DOHH2 (cell line): ENCODE data around the gene KRTAP20-2.

ENCODE experiments used
- H3F3A ChIP-seq: fragments of 200-600 bp; sonication (generic), shearing (Covaris generic); 2 replicates; pipeline ENCODE4 v1.6.0; 2016; ENCODE audit warnings: antibody characterized with exemption, mild to moderate bottlenecking; ENCODE audit not compliant: control insufficient read depth, insufficient read depth
- H3K27ac ChIP-seq: fragments of 200-600 bp; sonication (generic); 2 replicates; pipeline ENCODE4 v1.5.1; 2014; ENCODE audit warnings: low read depth, mild to moderate bottlenecking, low read length, moderate library complexity
- H3K27me3 ChIP-seq: fragments of 200-600 bp; sonication (generic); 2 replicates; pipeline ENCODE4 v1.6.1; 2014; ENCODE audit warnings: mild to moderate bottlenecking, low read length, mixed read lengths; ENCODE audit not compliant: control insufficient read depth
- H3K36me3 ChIP-seq: fragments of 200-600 bp; sonication (generic); 2 replicates; pipeline ENCODE4 v1.6.1; 2014; ENCODE audit warnings: mild to moderate bottlenecking, low read length, moderate library complexity, mixed read lengths; ENCODE audit not compliant: control insufficient read depth
- H3K4me1 ChIP-seq: fragments of 200-600 bp; sonication (generic); 2 replicates; pipeline ENCODE4 v1.6.1; 2014; ENCODE audit warnings: mild to moderate bottlenecking, low read length, mixed read lengths; ENCODE audit not compliant: control insufficient read depth
- H3K4me2 ChIP-seq: fragments of 200-600 bp; sonication (generic); 2 replicates; pipeline ENCODE4 v1.6.0; 2014; ENCODE audit warnings: mild to moderate bottlenecking, low read length, moderate library complexity
- H3K4me3 ChIP-seq: fragments of 200-600 bp; sonication (generic); 2 replicates; pipeline ENCODE4 v1.5.1; 2014; ENCODE audit warnings: mild to moderate bottlenecking, low read length, mixed read lengths
- H3K79me2 ChIP-seq: fragments of 200-600 bp; sonication (generic); 2 replicates; pipeline ENCODE4 v1.6.1; 2014; ENCODE audit warnings: mild to moderate bottlenecking, low read length, mixed read lengths; ENCODE audit not compliant: control insufficient read depth
- H3K9me2 ChIP-seq: fragments of 200-600 bp; sonication (generic); replicated peaks from 2 replicates; pipeline ENCODE4 v1.6.1; 2014; ENCODE audit warnings: mild to moderate bottlenecking, low read length, mixed read lengths; ENCODE audit not compliant: control insufficient read depth
- H3K9me3 ChIP-seq: fragments of 200-600 bp; sonication (generic); 2 replicates; pipeline ENCODE4 v1.6.1; 2014; ENCODE audit warnings: antibody characterized with exemption, low read length, mixed read lengths; ENCODE audit not compliant: control insufficient read depth, insufficient read depth
- H4K20me1 ChIP-seq: fragments of 200-600 bp; sonication (generic); 2 replicates; pipeline ENCODE4 v1.6.0; 2014; ENCODE audit warnings: low read depth, mild to moderate bottlenecking, antibody characterized with exemption, low read length, moderate library complexity; ENCODE audit not compliant: control insufficient read depth, insufficient read depth
- CTCF ChIP-seq: fragments of 200-600 bp; sonication (generic); IDR thresholded peaks from one replicate; pipeline ENCODE4 v1.5.1; 2014; ENCODE audit warnings: antibody characterized with exemption, mild to moderate bottlenecking, low read depth, low read length; ENCODE audit not compliant: poor library complexity, severe bottlenecking
- EZH2phosphoT487 ChIP-seq: fragments of 200-600 bp; sonication (generic); IDR thresholded peaks from 2 replicates; pipeline ENCODE4 v1.6.1; 2017; ENCODE audit warnings: borderline replicate concordance, mild to moderate bottlenecking, antibody characterized with exemption, low read length, moderate library complexity, mixed read lengths

Gene KRTAP20-2

GRCh38 chr21:30625449-30626165 is 9.4 kb upstream of the KRTAP20-2 start:
- Histone ChIP-seq H3K36me3 (no peaks in the 10 kb centered on the region), H3K4me3 (no peak overlapping the region)
- no peak for TF ChIP-seq EZH2phosphoT487
- no peak for TF ChIP-seq CTCF

GRCh38 chr21:30628109-30628508 is 6.9 kb upstream of the KRTAP20-2 start:
- Histone ChIP-seq H3K27ac (no peak overlapping the region), H3K9me3 (peaks cover 5% of the 10 kb centered on the region; the same call in 1 of the 2 replicates), H3F3A (no peaks in the 10 kb centered on the region), H3K36me3 (no peaks in the 10 kb centered on the region), H4K20me1 (no peaks in the 10 kb centered on the region), H3K4me3 (no peak overlapping the region), H3K27me3 (no peaks in the 10 kb centered on the region), H3K4me2 (no peak overlapping the region), H3K4me1 (no peaks in the 10 kb centered on the region), H3K79me2 (no peaks in the 10 kb centered on the region), H3K9me2 (no peaks in the 10 kb centered on the region)
- TF ChIP-seq EZH2phosphoT487 (no peak), CTCF (no peak)

More at GRCh38 chr21:30625449-30626165, 9.4 kb upstream of the KRTAP20-2 start:
- H3K9me3 ChIP-seq: peaks cover 2% of the 10 kb centered on the region; the same call in 1 of the 2 replicates
- H3K9me2 ChIP-seq: no peaks in the 10 kb centered on the region
- no peak overlapping the region for H3K27ac ChIP-seq
- no peaks in the 10 kb centered on the region for H3K79me2 ChIP-seq
- H3K27me3 ChIP-seq: no peaks in the 10 kb centered on the region
- no peak overlapping the region for H3K4me2 ChIP-seq
- H3K4me1 ChIP-seq: no peaks in the 10 kb centered on the region
- H3F3A ChIP-seq: no peaks in the 10 kb centered on the region
- H4K20me1 ChIP-seq: no peaks in the 10 kb centered on the region

GRCh38 chr21:30629200-30629599 is 5.8 kb upstream of the KRTAP20-2 start:
- Histone ChIP-seq H3K9me3 (peaks cover 2% of the 10 kb centered on the region; the same call in 1 of the 2 replicates), H3K27me3 (no peaks in the 10 kb centered on the region), H3K9me2 (no peaks in the 10 kb centered on the region), H3K79me2 (no peaks in the 10 kb centered on the region), H3K36me3 (no peaks in the 10 kb centered on the region), H3K4me1 (no peaks in the 10 kb centered on the region), H4K20me1 (no peaks in the 10 kb centered on the region), H3K4me2 (no peak overlapping the region), H3F3A (no peaks in the 10 kb centered on the region), H3K27ac (no peak overlapping the region), H3K4me3 (no peak overlapping the region)
- no peak for TF ChIP-seq EZH2phosphoT487
- no peak for TF ChIP-seq CTCF
